GM12878 (cell line): ENCODE results near the gene NDUFA13. TPM values are rescaled to one million over a fixed set of nuclear protein-coding genes. Genes with fewer than 3 reads are reported as not detected.

Experiments
- ATAC-seq: fragments of 200-7000 bp; cut with Tn5 transposase; 3 replicates; pipeline ENCODE4 v1.9.1; 2020; ENCODE audit warnings: mild to moderate bottlenecking, moderate library complexity
- BruUV-seq: library from RNA; stranded (reverse); fragments of 400-500 nt; replicated peaks from 2 replicates; lab custom pipeline; 2021; lab: Mats Ljungman, UMichigan
- CTCF ChIA-PET: fragments of 300-600 bp; sonication (Branson Sonifier 250); formaldehyde crosslinking; extraction: SDS; loops from one replicate; lab custom pipeline; 2021; ENCODE audit warnings: inconsistent platforms; lab: Yijun Ruan, JAX
- POLR2A ChIA-PET: fragments of 350-600 bp; formaldehyde crosslinking; extraction: SDS; loops from one replicate; lab custom pipeline; 2021; ENCODE audit warnings: inconsistent platforms; lab: Charles Lee
- RAD21 ChIA-PET: fragments of 300-600 bp; sonication (Branson Sonifier 250); formaldehyde crosslinking; loops from one replicate; lab custom pipeline; 2023; ENCODE audit warnings: antibody characterized with exemption; ENCODE audit not compliant: unreplicated experiment; lab: Charles Lee
- SMC1A ChIA-PET: fragments of 300-600 bp; sonication (Branson Sonifier 250); formaldehyde crosslinking; loops from one replicate; lab custom pipeline; 2023; ENCODE audit not compliant: unreplicated experiment, uncharacterized antibody; lab: Charles Lee
- DNase-seq: peaks from one replicate; pipeline ENCODE4 v3.0.0-alpha.2; 2011; ENCODE audit warnings: low read depth, low spot score
- FAIRE-seq: peaks from 3 replicates; lab custom pipeline; 2011; peaks lifted over from hg19 to GRCh38; lab: Jason Lieb, UNC
- H2AFZ ChIP-seq: 2 replicates; pipeline ENCODE4 v1.6.0; 2011; ENCODE audit warnings: low read depth, low read length, control low read depth; ENCODE audit not compliant: control insufficient read depth
- H3K27ac ChIP-seq: 2 replicates; pipeline ENCODE4 v1.5.1; 2011; ENCODE audit warnings: control low read depth; ENCODE audit not compliant: control insufficient read depth, insufficient read depth
- H3K27me3 ChIP-seq, 2 experiments: replicated peaks in 1 of 2; 2 replicates each; pipeline versions ENCODE4 v1.6.0 to v1.6.1; 2011; ENCODE audit warnings: low read length in 1 of 2; ENCODE audit not compliant: control insufficient read depth in 2 of 2, insufficient read depth in 2 of 2
- H3K36me3 ChIP-seq, 2 experiments: 2 replicates each; pipeline ENCODE4 v1.5.1; 2011; ENCODE audit warnings: low read length in 1 of 2; ENCODE audit not compliant: control insufficient read depth in 2 of 2, insufficient read depth in 2 of 2
- H3K4me1 ChIP-seq: 2 replicates; pipeline ENCODE4 v1.6.1; 2011; ENCODE audit warnings: mild to moderate bottlenecking, low read length, moderate library complexity, mixed read lengths; ENCODE audit not compliant: control insufficient read depth, insufficient read depth
- H3K4me2 ChIP-seq: 2 replicates; pipeline ENCODE4 v1.6.0; 2011; ENCODE audit warnings: control low read depth; ENCODE audit not compliant: control insufficient read depth, insufficient read depth
- H3K4me3 ChIP-seq: fragments of 200-600 bp; sonication (generic); 2 replicates; pipeline ENCODE4 v1.5.1; 2016
- H3K79me2 ChIP-seq: 2 replicates; pipeline ENCODE4 v1.6.0; 2011; ENCODE audit warnings: low read length; ENCODE audit not compliant: control insufficient read depth, insufficient read depth
- H3K9ac ChIP-seq: 2 replicates; pipeline ENCODE4 v1.8.0; 2011; ENCODE audit warnings: low read length, control low read depth, mixed read lengths; ENCODE audit not compliant: control insufficient read depth, insufficient read depth
- H3K9me3 ChIP-seq: replicated peaks from 3 replicates; pipeline ENCODE4 v1.5.1; 2011; ENCODE audit warnings: mild to moderate bottlenecking, low read length; ENCODE audit not compliant: control insufficient read depth, insufficient read depth
- H4K20me1 ChIP-seq: 2 replicates; pipeline ENCODE4 v1.6.0; 2011; ENCODE audit not compliant: control insufficient read depth, insufficient read depth
- HSF1 ChIP-seq: fragments of 150-350 bp; IDR thresholded peaks from 2 replicates; pipeline ENCODE4 v1.6.1; 2014; ENCODE audit warnings: mild to moderate bottlenecking, low read depth, low read length
- MTA2 ChIP-seq: fragments of 450-650 bp; IDR thresholded peaks from 2 replicates; pipeline ENCODE4 v1.6.1; 2016; ENCODE audit warnings: low read depth, mild to moderate bottlenecking, moderate library complexity
- POU2F2 ChIP-seq: IDR thresholded peaks from 3 replicates; pipeline ENCODE4 v1.6.1; 2011; ENCODE audit warnings: low read depth, mild to moderate bottlenecking, low read length, borderline replicate concordance
- RUNX3 ChIP-seq: IDR thresholded peaks from 2 replicates; pipeline ENCODE4 v1.6.1; 2012; ENCODE audit warnings: low read length, inconsistent platforms
- WGBS: methylation state at CpG from one replicate; pipeline ENCODE4 v1.1.6; 2016; ENCODE audit warnings: low lambda C conversion rate; ENCODE audit not compliant: insufficient replicate concordance, insufficient coverage; ENCODE audit errors: missing lambda C conversion rate; 5-methylcytosine and 5-hydroxymethylcytosine counted together
- in situ Hi-C: fragments of 300-500 bp; cut with MboI; formaldehyde crosslinking; loops from 9 replicates; pipeline ENCODE4 v1.14.3; 2018; ENCODE audit warnings: mixed read lengths
- intact Hi-C: fragments of 100-400 bp; cut with micrococcal nuclease; formaldehyde crosslinking; loops from one replicate; pipeline ENCODE4 v1.14.2; 2022; ENCODE audit not compliant: unreplicated experiment
- polyA plus RNA-seq, 11 experiments: library from polyadenylated mRNA; depleted of rRNA in 4 of 11; unstranded in 6 of 11; stranded (reverse) in 5 of 11; fragments of >200 nt; fragmentation: Nextera tagmentation in 4 of 11; fragmentation: Illumina TruSeq in 1 of 11; extraction: Ambion mirVana in 4 of 11; extraction: Trizol in 1 of 11; gene quantifications; 1 replicate in 1 of 11; 2 replicates in 10 of 11; pipeline versions ENCODE4 v1.2.1 to v1.2.3, GENCODE V29; 2011 to 2016; ENCODE audit warnings: inconsistent platforms in 2 of 11, missing spikeins in 2 of 11, low read depth in 1 of 11
- total RNA-seq, 4 experiments: library from RNA; depleted of rRNA in 3 of 4; stranded (reverse); fragments of >200 nt in 3 of 4; fragmentation: Illumina TruSeq in 1 of 4; extraction: Trizol in 1 of 4; gene quantifications; 2 replicates each; pipeline versions ENCODE4 v1.2.1 to v1.2.3, GENCODE V29; 2013 to 2021
- TF ChIP-seq, protein P1 (sequence below): fragments of 450-650 bp; IDR thresholded peaks from 2 replicates; pipeline ENCODE4 v1.6.1; 2016; ENCODE audit warnings: mild to moderate bottlenecking

NDUFA13 gene
- total and polyA plus RNA-seq, 10 of the 15 experiments (the other 5 are each of a cell fraction or from before 2014, with no cell fraction given), result 224 to 586 (median 456) TPM

DNA sequence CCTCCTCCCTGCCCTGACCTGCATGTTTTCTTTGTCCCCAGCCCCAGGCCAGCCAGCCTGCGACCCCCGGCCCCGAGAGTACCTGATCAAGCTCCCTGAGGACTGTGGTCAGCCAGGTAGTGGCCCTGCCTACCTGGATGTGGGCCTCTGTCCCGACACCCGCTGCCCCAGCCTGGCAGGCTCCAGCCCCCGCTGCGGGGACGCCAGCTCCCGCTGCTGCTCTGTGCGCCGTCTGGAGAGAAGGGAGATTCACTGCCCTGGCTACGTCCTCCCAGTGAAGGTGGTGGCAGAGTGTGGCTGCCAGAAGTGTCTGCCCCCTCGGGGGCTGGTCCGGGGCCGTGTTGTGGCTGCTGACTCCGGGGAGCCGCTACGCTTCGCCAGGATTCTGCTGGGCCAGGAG is 27.6 kb downstream of the NDUFA13 start:
- in situ Hi-C loops, result loop anchor here (25.0 kb wide), 4 partner anchors 869 to 1494 kb away; partner anchors contain the start of genes ZNF66 and ZNF737
- ChIA-PET SMC1A (no interaction called here), POLR2A (interaction anchor here (1.0 kb wide), 1 partner anchor 9 kb away, joined by 3 read pairs; no protein-coding TSS in a partner anchor)

More for the DNA sequence above, 27.6 kb downstream of the NDUFA13 start:
- 48% methylated on average over 12 of the region's 19 CpGs for WGBS
- FAIRE-seq (no peak), ATAC-seq (no peak), DNase-seq (no peak)
- no peak overlapping the region for H3K4me3 ChIP-seq
- no peaks in the 10 kb centered on the region for H3K36me3 ChIP-seq
- H3K4me1 ChIP-seq, result peaks cover 3% of the 10 kb centered on the region
- H3K27ac ChIP-seq, result no peak overlapping the region
- no peaks in the 10 kb centered on the region; the same call in 2 of the 3 replicates for H3K9me3 ChIP-seq
- H3K4me2 ChIP-seq, result no peak overlapping the region
- no peak overlapping the region for H3K9ac ChIP-seq
- TF ChIP-seq POU2F2 (no peak), RUNX3 (no peak), MTA2 (no peak), HSF1 (no peak)
- TF ChIP-seq, protein P1, sequence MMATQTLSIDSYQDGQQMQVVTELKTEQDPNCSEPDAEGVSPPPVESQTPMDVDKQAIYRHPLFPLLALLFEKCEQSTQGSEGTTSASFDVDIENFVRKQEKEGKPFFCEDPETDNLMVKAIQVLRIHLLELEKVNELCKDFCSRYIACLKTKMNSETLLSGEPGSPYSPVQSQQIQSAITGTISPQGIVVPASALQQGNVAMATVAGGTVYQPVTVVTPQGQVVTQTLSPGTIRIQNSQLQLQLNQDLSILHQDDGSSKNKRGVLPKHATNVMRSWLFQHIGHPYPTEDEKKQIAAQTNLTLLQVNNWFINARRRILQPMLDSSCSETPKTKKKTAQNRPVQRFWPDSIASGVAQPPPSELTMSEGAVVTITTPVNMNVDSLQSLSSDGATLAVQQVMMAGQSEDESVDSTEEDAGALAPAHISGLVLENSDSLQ, result no peak
- TF ChIP-seq, all 136 proteins: peak for 0
- Histone ChIP-seq H3K27me3 (peaks cover 0 to 1% of the 10 kb centered on the region in 2 experiments; a peak in 1 of 4 replicates), H2AFZ (no peak overlapping the region), H3K79me2 (no peaks in the 10 kb centered on the region), H4K20me1 (no peaks in the 10 kb centered on the region)
- RAD21 ChIA-PET, result no interaction called here
- BruUV-seq, result no TSS peak
- CTCF ChIA-PET, result interaction anchor here (0.9 to 1.6 kb wide), 3 partner anchors 8 to 12 kb away, joined by 3 to 5 read pairs (median 3); no protein-coding TSS in a partner anchor
- intact Hi-C loops, result no loop called here
